HUES48 (cell line): Measurements from ENCODE around the gene JARID2.
A peak's percentile ranks its signal among the peaks of the same experiment; 100 is the strongest.

ENCODE experiments used
- H3K27ac ChIP-seq: one replicate; pipeline ENCODE4 v1.7.0; 2013; ENCODE audit warnings: low read depth, low read length, inconsistent platforms
- H3K27me3 ChIP-seq: 2 replicates; pipeline ENCODE4 v1.6.1; 2013; ENCODE audit warnings: mild to moderate bottlenecking, low read length; ENCODE audit not compliant: control insufficient read depth, insufficient read depth
- H3K36me3 ChIP-seq: 2 replicates; pipeline ENCODE4 v1.6.1; 2013; ENCODE audit warnings: low read length; ENCODE audit not compliant: control insufficient read depth, insufficient read depth
- H3K4me1 ChIP-seq: 2 replicates; pipeline ENCODE4 v1.6.1; 2013; ENCODE audit warnings: mild to moderate bottlenecking, low read length; ENCODE audit not compliant: control insufficient read depth, insufficient read depth
- H3K4me3 ChIP-seq: 2 replicates; pipeline ENCODE4 v1.5.1; 2013; ENCODE audit warnings: mild to moderate bottlenecking, low read depth, low read length
- H3K9ac ChIP-seq: 2 replicates; pipeline ENCODE4 v1.6.1; 2013; ENCODE audit warnings: mild to moderate bottlenecking, low read depth, low read length, moderate library complexity
- H3K9me3 ChIP-seq: 2 replicates; pipeline ENCODE4 v1.6.1; 2013; ENCODE audit warnings: low read length; ENCODE audit not compliant: control insufficient read depth, insufficient read depth

Gene JARID2

GRCh38 chr6:15502446-15503345 lies 256.8 kb downstream of the JARID2 start:
- H3K4me3 ChIP-seq: no peak overlapping the region
- no peak overlapping the region for H3K9ac ChIP-seq
- no peaks in the 10 kb centered on the region for H3K27me3 ChIP-seq
- peaks cover 100% of the 10 kb centered on the region for H3K36me3 ChIP-seq
- peaks cover 13% of the 10 kb centered on the region for H3K4me1 ChIP-seq
- H3K27ac ChIP-seq: no peak overlapping the region
- no peaks in the 10 kb centered on the region for H3K9me3 ChIP-seq

DNA sequence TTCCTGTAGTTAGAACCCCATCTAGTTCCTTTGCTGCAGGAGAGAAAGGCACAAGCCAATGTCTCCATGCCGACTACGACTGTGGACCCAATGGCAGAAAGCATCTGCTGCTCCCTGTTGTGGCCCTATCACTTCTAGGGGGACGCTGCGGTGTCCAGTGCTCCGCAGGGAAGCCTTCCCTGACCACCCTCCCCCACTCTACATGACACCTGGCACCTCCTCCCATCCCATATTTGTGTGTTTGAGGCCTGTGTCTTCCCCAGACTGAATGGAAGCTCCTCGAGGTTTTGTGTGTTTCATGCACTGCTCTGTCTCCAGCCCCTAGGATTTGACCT lies 257.4 kb downstream of the JARID2 start:
- Histone ChIP-seq H3K4me1 (peaks cover 17% of the 10 kb centered on the region), H3K27me3 (no peaks in the 10 kb centered on the region), H3K9ac (no peak overlapping the region), H3K4me3 (no peak overlapping the region), H3K27ac (no peak overlapping the region), H3K9me3 (no peaks in the 10 kb centered on the region), H3K36me3 (peaks cover 100% of the 10 kb centered on the region)

GRCh38 chr6:15504040-15504495 lies 258.2 kb downstream of the JARID2 start:
- no peak overlapping the region for H3K27ac ChIP-seq
- H3K4me3 ChIP-seq: no peak overlapping the region
- peaks cover 24% of the 10 kb centered on the region for H3K4me1 ChIP-seq
- no peaks in the 10 kb centered on the region for H3K9me3 ChIP-seq
- H3K36me3 ChIP-seq: peaks cover 100% of the 10 kb centered on the region
- H3K27me3 ChIP-seq: no peaks in the 10 kb centered on the region
- no peak overlapping the region for H3K9ac ChIP-seq

- Histone ChIP-seq H3K4me1 (peaks cover 24% of the 10 kb centered on the region), H3K27me3 (no peaks in the 10 kb centered on the region), H3K36me3 (peaks cover 100% of the 10 kb centered on the region), H3K9ac (no peak overlapping the region), H3K27ac (no peak overlapping the region), H3K4me3 (no peak overlapping the region), H3K9me3 (no peaks in the 10 kb centered on the region)
These were observed 258.9 kb downstream of the JARID2 start for GRCh38 chr6:15504581-15505350.

GRCh38 chr6:15505463-15505918 lies 259.6 kb downstream of the JARID2 start:
- H3K9ac ChIP-seq: no peak overlapping the region
- H3K27ac ChIP-seq: no peak overlapping the region

GRCh38 chr6:15506066-15506465 lies 260.2 kb downstream of the JARID2 start:
- Histone ChIP-seq H3K9ac (no peak overlapping the region), H3K4me1 (peaks cover 24% of the 10 kb centered on the region), H3K27me3 (no peaks in the 10 kb centered on the region), H3K36me3 (peaks cover 98% of the 10 kb centered on the region), H3K27ac (no peak overlapping the region), H3K9me3 (no peaks in the 10 kb centered on the region), H3K4me3 (no peak overlapping the region)

More at GRCh38 chr6:15505463-15505918, 259.6 kb downstream of the JARID2 start:
- Histone ChIP-seq H3K4me3 (no peak overlapping the region), H3K36me3 (peaks cover 98% of the 10 kb centered on the region), H3K27me3 (no peaks in the 10 kb centered on the region), H3K4me1 (peaks cover 24% of the 10 kb centered on the region), H3K9me3 (no peaks in the 10 kb centered on the region)

DNA sequence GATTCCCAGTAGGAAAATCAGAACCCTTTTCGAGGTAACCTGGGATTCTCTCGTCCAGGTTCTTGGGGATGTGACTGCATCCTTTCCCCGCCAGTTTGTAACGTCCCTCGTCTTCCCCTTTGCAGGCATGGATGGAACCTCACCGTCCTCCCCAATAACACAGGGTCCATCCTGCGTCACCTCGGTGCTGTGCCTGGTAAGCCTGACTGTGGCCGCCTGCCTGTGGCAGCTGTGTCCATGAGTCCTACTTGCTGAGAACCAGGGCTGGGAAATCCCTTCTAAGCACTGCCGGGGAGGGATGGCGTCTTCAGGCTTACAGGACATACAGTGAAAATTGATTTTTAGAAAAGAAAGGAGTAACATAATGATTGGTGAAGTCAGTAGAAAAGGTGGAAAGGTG lies 261.4 kb downstream of the JARID2 start:
- peaks cover 98% of the 10 kb centered on the region for H3K36me3 ChIP-seq

DNA sequence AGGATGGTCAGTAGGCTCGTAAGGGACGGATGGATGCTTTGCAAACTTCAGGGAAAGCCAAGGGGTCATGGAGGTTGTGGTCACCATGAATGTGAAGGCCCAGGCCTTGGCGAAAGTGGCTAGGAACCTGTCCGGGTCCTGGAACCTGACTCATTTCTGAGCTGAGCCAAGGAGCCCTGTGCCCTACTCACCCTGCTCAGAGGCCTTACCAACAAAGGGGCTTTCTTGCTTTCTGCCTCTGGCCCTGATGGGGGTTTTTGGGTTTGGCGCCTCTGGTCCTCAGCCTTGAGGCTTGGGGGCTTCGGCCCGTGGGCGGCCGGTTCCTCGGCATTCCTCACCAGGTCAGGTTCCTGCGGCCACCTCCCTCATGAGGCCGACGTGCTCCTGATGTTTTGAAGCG lies 261.9 kb downstream of the JARID2 start:
- no peaks in the 10 kb centered on the region for H3K9me3 ChIP-seq
- no peak overlapping the region for H3K9ac ChIP-seq
- H3K27me3 ChIP-seq: no peaks in the 10 kb centered on the region
- peak overlapping the region; percentile 11 for H3K27ac ChIP-seq
- H3K4me3 ChIP-seq: no peak overlapping the region
- peaks cover 98% of the 10 kb centered on the region for H3K36me3 ChIP-seq
- H3K4me1 ChIP-seq: peaks cover 24% of the 10 kb centered on the region

More for the DNA sequence above, 261.4 kb downstream of the JARID2 start:
- Histone ChIP-seq H3K4me3 (no peak overlapping the region), H3K4me1 (peaks cover 24% of the 10 kb centered on the region), H3K9ac (no peak overlapping the region), H3K27ac (peak overlapping the region; percentile 11), H3K27me3 (no peaks in the 10 kb centered on the region), H3K9me3 (no peaks in the 10 kb centered on the region)

GRCh38 chr6:15508441-15508871 lies 262.6 kb downstream of the JARID2 start:
- Histone ChIP-seq H3K9ac (no peak overlapping the region), H3K4me1 (peaks cover 24% of the 10 kb centered on the region), H3K27me3 (no peaks in the 10 kb centered on the region), H3K36me3 (peaks cover 98% of the 10 kb centered on the region), H3K27ac (peak overlapping the region; percentile 49), H3K9me3 (no peaks in the 10 kb centered on the region), H3K4me3 (no peak overlapping the region)

GRCh38 chr6:15508931-15509330 lies 263.1 kb downstream of the JARID2 start:
- Histone ChIP-seq H3K27ac (peak overlapping the region; percentile 34), H3K36me3 (peaks cover 98% of the 10 kb centered on the region), H3K4me3 (no peak overlapping the region)

More at GRCh38 chr6:15508931-15509330, 263.1 kb downstream of the JARID2 start:
- Histone ChIP-seq H3K9ac (no peak overlapping the region), H3K9me3 (no peaks in the 10 kb centered on the region), H3K4me1 (peaks cover 24% of the 10 kb centered on the region), H3K27me3 (no peaks in the 10 kb centered on the region)
